Heart left ventricle (tissue), 16 donors: ENCODE data around the gene PRKCH. TPM values are rescaled to one million over a fixed set of nuclear protein-coding genes. Genes with fewer than 3 reads are reported as not detected.

ENCODE experiments used
- ATAC-seq, 4 donors: fragments of 200-7000 bp; cut with Tn5 transposase; one replicate each; pipeline ENCODE4 v1.9.1; 2020 to 2022; ENCODE audit warnings: moderate library complexity in 4 of 4, mild to moderate bottlenecking in 3 of 4, moderate number of reproducible peaks in 1 of 4
- DNase-seq, 5 donors: peaks; one replicate each; pipeline ENCODE4 v3.0.0-alpha.2; 2020
- H3K27ac ChIP-seq, 12 donors: fragments of 200-600 bp; sonication (generic) in 4 of 12; one replicate each; pipeline versions ENCODE4 v1.5.0 to v1.8.0; 2016 to 2022; ENCODE audit warnings: mild to moderate bottlenecking in 2 of 12
- H3K27me3 ChIP-seq, 9 donors: fragments of 200-600 bp; sonication (generic) in 2 of 9; one replicate each; pipeline versions ENCODE4 v1.5.1 to v1.8.0; 2016 to 2022; ENCODE audit warnings: mild to moderate bottlenecking in 3 of 9
- H3K36me3 ChIP-seq, 9 donors: fragments of 200-600 bp; sonication (generic) in 2 of 9; one replicate each; pipeline versions ENCODE4 v1.5.0 to v1.8.0; 2018 to 2022; ENCODE audit warnings: mild to moderate bottlenecking in 2 of 9
- H3K4me1 ChIP-seq, 12 donors: fragments of 200-600 bp; sonication (generic) in 4 of 12; one replicate each; pipeline versions ENCODE4 v1.5.0 to v1.8.0; 2016 to 2022; ENCODE audit warnings: mild to moderate bottlenecking in 3 of 12
- H3K4me3 ChIP-seq, 12 donors: fragments of 200-600 bp; sonication (generic) in 4 of 12; one replicate each; pipeline versions ENCODE4 v1.5.0 to v1.8.0; 2017 to 2022; ENCODE audit warnings: mild to moderate bottlenecking in 9 of 12, moderate library complexity in 4 of 12
- H3K9me3 ChIP-seq, 12 donors: fragments of 200-600 bp; sonication (generic) in 4 of 12; one replicate each; pipeline versions ENCODE4 v1.5.0 to v1.8.0; 2016 to 2022; ENCODE audit warnings: mild to moderate bottlenecking in 1 of 12
- CTCF ChIP-seq, 12 donors: fragments of 200-600 bp; sonication (generic) in 4 of 12; IDR thresholded peaks; one replicate each; pipeline versions ENCODE4 v1.5.0 to v1.8.0; 2018 to 2022; ENCODE audit warnings: antibody characterized with exemption in 12 of 12, mild to moderate bottlenecking in 5 of 12
- POLR2A ChIP-seq, 2 donors: fragments of 450-650 bp; IDR thresholded peaks; one replicate each; pipeline ENCODE4 v1.6.1; 2017; ENCODE audit warnings: antibody characterized with exemption in 2 of 2, mild to moderate bottlenecking in 2 of 2, moderate library complexity in 2 of 2
- WGBS, 4 donors: extraction: QIAGEN DNeasy Blood & Tissue Kit in 2 of 4; methylation state at CpG; one replicate each; pipeline versions ENCODE4 v1.1.5 to v1.1.7; 2013 to 2018; 5-methylcytosine and 5-hydroxymethylcytosine counted together
- intact Hi-C, 10 donors: fragments of 100-400 bp; cut with DNase I; formaldehyde crosslinking; loops; one replicate each; pipeline versions ENCODE4 v1.11.1 to v1.14.2; 2022
- polyA plus RNA-seq, 2 donors: library from polyadenylated mRNA; stranded (reverse); fragments of 200-250 nt; gene quantifications; one replicate each; pipeline ENCODE4 v1.2.3, GENCODE V29; 2013
- total RNA-seq, 9 donors: library from RNA; depleted of rRNA in 2 of 9; stranded (reverse); fragments of >200 nt in 2 of 9; fragmentation: NEBNext Ultra II Directional in 3 of 9; extraction: Animal tissue kit (Norgen Biotek cat#: 25700) in 3 of 9; gene quantifications; one replicate each; pipeline versions ENCODE4 v1.1.0 to v1.2.4, GENCODE V29; 2016 to 2023
- donor health status: ischemic (EF 13 %, LVEDD 7.1; RV severe dilation, severe dysfunction).
- donor health status: healthy with polysubstance abuse.
- donor health status: DM: no; HTN: yes; CAD: no.
- donor health status: DM: no; HTN: no; CAD: no.
- donor health status: ischemic (EF 25% LVEDD 6.9; RV normal size, moderate dysfunction).
- donor health status: ischemic (EF 25% LVEDD 5.7; RV mildly dilated, moderate dysfunction).
- donor health status: healthy.
- donor health status: DM: yes; HTN: yes; CAD: no.
- donor health status: ischemic (EF 35%, LVEDD 5.7; RV mildly dilated, moderate dysfunction).
- donor health status: nonischemic (EF 11% LVEDD 7.7; RV severe dilation, severe dysfunction).
- donor health status: DM: yes; HTN: yes; CAD: no.
- donor health status: PGD.
- donor health status: ischemic (EF 29% LVEDD 5.4; RV normal size, mild dysfunction).
- donor health status: nonischemic (EF 23%, LVEDD 6.1; RV moderate dilation, normal function).

The PRKCH gene
- total and polyA plus RNA-seq, 11 donors, result 6.1 to 49.2 (median 21.7) TPM

- TF ChIP-seq POLR2A (IDR thresholded peaks at IDR 0.05), result no peak
- TF ChIP-seq CTCF (IDR thresholded peaks at IDR 0.05), result no peak
- peaks cover 5 to 90% (median 51%) of the 10 kb centered on the region in 12 donors for H3K4me1 ChIP-seq
- intact Hi-C loops, result no loop called here
- no peaks in the 10 kb centered on the region for H3K27me3 ChIP-seq
- H3K36me3 ChIP-seq, result no peaks in the 10 kb centered on the region
- DNase-seq (no peak), ATAC-seq (peak in 1 of 4 donors; percentile 26)
- H3K4me3 ChIP-seq, result no peak overlapping the region
- peak overlapping the region in 6 of 12 donors; percentile 17 to 81 (median 44) for H3K27ac ChIP-seq
- H3K9me3 ChIP-seq, result no peaks in the 10 kb centered on the region
- WGBS, 4 donors, result 65 to 81% (median 76%) methylated on average over 4 of the region's 4 CpGs
Observed at GRCh38 chr14:61387076-61387475, 65.7 kb downstream of the PRKCH start.

GRCh38 chr14:61388173-61388975 lies 67.0 kb downstream of the PRKCH start:
- DNase-seq, result no peak
- TF ChIP-seq POLR2A (IDR thresholded peaks at IDR 0.05) (no peak), CTCF (IDR thresholded peaks at IDR 0.05) (no peak)
- H3K4me3 ChIP-seq, result no peak overlapping the region
- H3K27me3 ChIP-seq, result no peaks in the 10 kb centered on the region
- 59 to 65% (median 61%) methylated on average over 7 of the region's 7 CpGs for WGBS, 4 donors
- no peaks in the 10 kb centered on the region for H3K36me3 ChIP-seq
- H3K4me1 ChIP-seq, result peaks cover 5 to 90% (median 45%) of the 10 kb centered on the region in 12 donors
- H3K9me3 ChIP-seq, result no peaks in the 10 kb centered on the region
- intact Hi-C loops, result no loop called here
- ATAC-seq, result peak; percentile 20 to 77 (median 52)
- peak overlapping the region in 11 of 12 donors; percentile 30 to 81 (median 58) for H3K27ac ChIP-seq

GRCh38 chr14:61388976-61389576 lies 67.7 kb downstream of the PRKCH start:
- WGBS, 4 donors, result 78 to 86% (median 84%) methylated on average over 5 of the region's 5 CpGs
- ATAC-seq (no peak), DNase-seq (no peak)
- H3K4me1 ChIP-seq, result peaks cover 5 to 84% (median 43%) of the 10 kb centered on the region in 12 donors
- H3K27ac ChIP-seq, result peak overlapping the region in 10 of 12 donors; percentile 2 to 81 (median 52)
- TF ChIP-seq POLR2A (IDR thresholded peaks at IDR 0.05), result no peak
- TF ChIP-seq CTCF (IDR thresholded peaks at IDR 0.05), result no peak
- H3K9me3 ChIP-seq, result no peaks in the 10 kb centered on the region
- no peaks in the 10 kb centered on the region for H3K36me3 ChIP-seq
- intact Hi-C loops, result no loop called here
- no peak overlapping the region for H3K4me3 ChIP-seq
- no peaks in the 10 kb centered on the region for H3K27me3 ChIP-seq

- Histone ChIP-seq H3K27me3 (no peaks in the 10 kb centered on the region), H3K4me3 (no peak overlapping the region), H3K36me3 (no peaks in the 10 kb centered on the region), H3K4me1 (peaks cover 0 to 72% (median 35%) of the 10 kb centered on the region in 12 donors), H3K9me3 (no peaks in the 10 kb centered on the region), H3K27ac (peak overlapping the region in 1 of 12 donors; percentile 16)
- DNase-seq, result no peak
- intact Hi-C loops, result no loop called here
- WGBS, 4 donors, result 57 to 71% (median 67%) methylated on average over 3 of the region's 3 CpGs
- ATAC-seq, result no peak
- TF ChIP-seq CTCF (IDR thresholded peaks at IDR 0.05), result no peak
- no peak for TF ChIP-seq POLR2A (IDR thresholded peaks at IDR 0.05)
Observed at GRCh38 chr14:61391119-61391518, 69.7 kb downstream of the PRKCH start.
